NCI-H2196 treated with DMSO at 0.1 percent for 48 hours (cell line): ENCODE results near the gene ATP1B1.
"Not testable (repeated sequence)": the region's sequence is repeated elsewhere in the genome, so short reads cannot be mapped to it uniquely, and the experiment has no call there.

Source experiments
- DNase-seq: peaks from one replicate; lab custom pipeline; 2025; ENCODE audit not compliant: unreplicated experiment; lab: John Stamatoyannopoulos, UW

The ATP1B1 gene

DNA sequence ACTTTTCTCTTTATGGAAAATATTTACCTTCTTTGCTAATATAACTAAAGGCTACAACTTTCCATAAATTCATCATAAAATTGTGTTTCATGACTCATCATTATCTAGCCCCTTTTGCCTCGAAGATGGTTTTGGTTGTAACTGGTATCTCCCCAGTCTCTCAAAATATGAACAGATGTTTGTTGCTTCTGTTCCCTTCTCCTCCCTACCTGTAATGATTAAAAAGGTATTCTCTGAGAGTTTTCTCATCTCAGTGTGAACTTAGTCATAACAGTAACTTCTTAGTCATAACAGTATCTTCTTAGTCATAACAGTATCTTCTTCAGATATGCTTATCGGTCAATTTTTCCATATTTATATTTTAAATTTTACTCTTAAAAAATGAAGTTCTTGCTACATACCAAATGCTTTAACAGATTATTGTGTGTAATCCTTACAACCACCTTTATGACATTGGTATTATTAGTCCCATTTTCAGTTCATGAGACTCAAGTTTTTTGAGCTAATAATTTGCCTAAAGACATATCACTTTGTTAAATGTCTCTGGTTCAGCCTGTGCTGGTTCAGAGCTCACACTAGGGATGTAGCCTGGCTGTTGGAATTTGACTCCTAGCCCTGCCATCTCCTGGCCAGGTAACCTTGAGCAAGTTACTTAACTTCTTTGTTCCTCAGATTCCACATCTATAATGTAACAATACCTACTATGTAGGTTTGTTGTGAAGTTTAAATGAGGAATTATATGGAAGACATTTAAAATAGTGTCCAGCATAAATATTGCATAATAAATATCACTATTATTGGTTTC lies 32.6 kb downstream of the ATP1B1 start:
- DNase-seq = no peak

DNA sequence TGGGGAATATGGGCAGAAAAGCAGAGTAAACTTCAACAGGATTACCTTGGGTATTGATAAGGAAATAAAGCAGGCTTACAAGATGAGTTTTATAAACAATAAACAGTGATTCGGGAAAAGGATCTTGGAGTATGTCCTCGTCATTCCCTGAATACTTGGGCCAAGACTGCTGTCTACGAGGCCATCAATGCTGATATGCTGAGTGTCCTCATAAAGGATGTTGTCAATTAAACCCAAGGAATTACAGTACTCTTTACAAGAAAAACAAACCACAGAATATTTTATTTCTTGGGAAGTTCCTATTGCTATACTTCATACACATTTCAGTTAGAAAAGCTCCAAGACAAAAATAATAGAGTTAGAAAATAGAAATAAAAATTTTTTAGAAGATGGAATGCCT lies 34.9 kb downstream of the ATP1B1 start:
- DNase-seq = no peak

GRCh38 chr1:169142129-169142528 lies 35.6 kb downstream of the ATP1B1 start:
- DNase-seq = no peak

DNA sequence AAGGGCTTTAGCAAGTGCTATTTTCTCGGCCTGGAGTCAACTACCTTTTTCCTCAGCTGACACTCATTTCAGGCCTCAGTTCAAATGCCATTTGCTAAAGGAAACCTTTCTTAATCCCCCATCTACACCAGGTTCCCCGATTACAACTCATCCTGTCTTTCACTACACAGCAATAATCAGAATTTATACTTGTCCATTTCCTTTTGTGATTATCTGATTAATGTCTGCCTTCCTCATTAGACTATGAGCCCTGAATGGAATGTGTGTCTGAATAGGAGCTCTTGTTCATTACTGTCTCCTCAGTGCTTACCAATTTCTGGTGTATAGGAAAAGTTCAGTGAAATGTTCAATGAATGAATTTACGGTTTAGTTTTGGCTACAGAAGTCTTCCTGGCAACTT lies 36.9 kb downstream of the ATP1B1 start:
- no peak for DNase-seq

DNA sequence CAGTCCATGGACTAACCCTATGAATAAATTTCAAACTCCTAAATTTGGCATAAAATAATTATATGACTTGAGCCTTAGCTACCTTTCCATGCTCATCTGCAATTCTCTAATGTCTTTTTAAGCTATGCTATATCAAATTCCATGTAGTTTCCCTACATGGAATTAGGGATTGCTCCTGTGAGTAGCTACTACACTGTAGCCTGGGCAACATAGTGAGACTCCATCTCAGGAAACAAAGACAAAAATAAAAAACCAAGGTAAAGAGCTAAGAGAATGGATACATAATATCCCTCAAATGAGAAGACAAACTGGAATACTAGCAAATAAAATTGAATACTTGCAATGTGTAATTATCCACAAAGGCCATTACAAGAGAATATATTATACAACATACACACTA lies 37.5 kb downstream of the ATP1B1 start:
- no peak for DNase-seq

- no peak for DNase-seq
These were observed 38.6 kb downstream of the ATP1B1 start for GRCh38 chr1:169144941-169145626.

DNA sequence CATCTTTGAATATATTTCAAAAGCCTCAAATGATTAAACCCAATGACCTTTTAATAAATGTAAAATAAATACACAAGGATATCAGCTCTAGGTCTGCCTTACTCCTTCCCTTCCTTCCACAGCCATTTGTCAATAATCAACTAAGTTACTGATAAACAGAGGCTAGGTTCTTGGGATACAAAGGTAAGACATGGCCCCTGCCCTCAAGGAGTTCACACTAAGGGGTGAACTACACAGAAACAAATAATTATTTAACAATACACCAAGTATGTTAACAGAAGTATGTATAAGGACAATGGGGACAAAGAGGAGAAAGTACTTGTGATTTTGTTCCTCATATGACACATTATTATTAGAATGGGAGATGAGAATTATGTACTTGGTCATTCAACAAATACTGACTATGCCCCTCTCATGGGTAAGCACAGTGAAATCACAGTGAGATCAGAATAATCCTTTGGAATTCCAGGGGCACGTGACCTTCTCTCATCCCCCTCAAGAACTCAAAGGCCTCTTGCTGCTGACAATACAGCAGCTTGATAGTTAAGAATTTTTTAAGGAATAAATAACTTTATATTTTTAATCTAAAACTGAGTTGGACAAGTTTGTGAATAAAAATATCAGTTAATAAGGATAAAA lies 40.2 kb downstream of the ATP1B1 start:
- DNase-seq = no peak

DNA sequence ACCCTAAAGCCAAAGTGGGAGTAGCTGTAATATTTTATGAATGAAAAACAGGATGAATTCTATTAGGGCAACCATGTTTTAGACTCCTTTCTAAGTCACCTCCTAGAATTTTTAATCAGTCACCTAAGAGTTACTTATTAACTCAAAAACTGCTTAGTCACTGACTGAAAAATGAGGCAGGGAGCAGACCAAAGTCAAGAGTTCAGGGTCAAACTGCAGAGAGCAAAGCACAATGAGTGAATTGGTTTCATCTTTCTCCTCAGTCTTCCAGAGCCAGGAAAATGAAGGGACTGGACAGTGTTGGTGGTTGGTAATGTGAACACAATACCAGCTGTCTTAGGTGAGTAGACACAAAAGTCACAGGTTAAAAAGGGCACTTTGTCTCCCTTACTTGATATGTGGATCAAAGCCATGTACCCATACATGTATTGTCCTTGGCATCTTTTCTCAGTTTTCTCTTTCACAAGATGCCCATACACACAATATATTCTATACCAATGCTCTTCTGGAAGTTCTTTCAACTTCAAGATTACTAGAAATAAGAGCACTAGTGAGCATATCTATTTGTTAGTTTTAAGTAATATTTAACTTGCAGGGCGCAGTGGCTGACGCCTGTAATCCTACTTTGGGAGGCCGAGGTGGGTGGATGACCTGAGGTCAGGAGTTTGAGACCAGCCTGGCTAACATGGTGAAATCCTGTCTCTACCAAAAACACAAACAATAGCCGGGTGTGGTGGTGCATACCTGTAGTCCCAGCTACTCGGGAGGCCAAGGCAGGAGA lies 42.2 kb downstream of the ATP1B1 start:
- DNase-seq = no peak

DNA sequence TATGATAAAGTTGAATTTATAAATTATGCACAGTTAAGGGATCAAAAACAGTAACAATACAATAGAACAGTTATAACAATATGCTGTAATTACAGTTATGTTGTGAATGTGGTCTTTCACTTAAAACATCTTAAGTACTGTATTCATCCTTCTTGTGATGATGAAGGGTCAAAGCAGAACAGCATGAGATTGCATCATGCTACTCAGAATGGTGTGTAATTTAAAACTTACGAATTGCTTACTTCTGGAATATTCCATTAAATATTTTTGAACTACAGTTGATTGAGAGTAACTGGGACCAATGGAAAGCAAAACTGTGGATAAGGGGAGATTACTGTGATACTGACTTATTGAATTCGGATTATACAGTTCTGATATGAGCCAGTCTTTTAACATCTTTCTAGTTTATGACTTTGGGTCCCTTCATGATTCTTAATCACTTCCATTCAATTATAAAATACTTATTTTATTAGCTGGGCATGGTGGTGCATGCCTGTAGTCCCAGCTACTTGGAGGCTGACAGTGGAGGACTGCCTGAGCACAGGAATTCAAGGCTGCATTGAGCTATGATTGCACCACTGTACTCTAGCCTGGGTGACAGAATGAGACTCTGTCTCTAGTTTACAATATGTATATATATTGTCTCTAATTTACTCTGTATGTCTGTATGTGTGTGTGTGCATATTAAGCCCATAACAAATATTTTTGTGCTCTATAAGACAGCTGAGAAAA lies 43.2 kb downstream of the ATP1B1 start:
- no peak for DNase-seq

- no peak for DNase-seq
These were observed 44.3 kb downstream of the ATP1B1 start for GRCh38 chr1:169150641-169151337.

DNA sequence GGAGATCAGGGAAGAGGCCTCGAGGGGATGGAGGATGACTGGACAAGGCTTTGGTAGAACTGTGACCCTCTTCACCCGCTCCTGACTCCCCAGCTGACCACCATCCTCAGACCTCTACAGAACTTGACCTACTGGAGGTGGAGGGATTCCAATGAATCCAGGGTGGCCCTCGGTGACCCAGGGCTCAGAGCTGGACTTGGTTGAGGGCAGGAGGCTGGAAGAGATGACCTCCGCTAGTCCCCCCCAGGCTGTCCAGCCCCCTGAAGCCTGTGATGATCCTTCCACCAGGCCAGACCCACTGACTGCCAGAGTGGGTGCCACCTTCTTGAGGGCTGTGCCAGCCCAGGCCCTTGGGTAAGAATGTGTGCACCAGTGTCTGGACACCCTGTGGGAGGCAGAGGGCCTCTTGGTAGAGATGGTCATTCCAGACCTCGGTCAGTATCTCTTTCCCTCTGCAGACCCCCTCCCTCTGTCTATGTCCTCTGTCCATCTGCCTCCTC lies 44.9 kb downstream of the ATP1B1 start:
- no peak for DNase-seq

- no peak for DNase-seq
These were observed 49.2 kb downstream of the ATP1B1 start for GRCh38 chr1:169155675-169156074.

DNA sequence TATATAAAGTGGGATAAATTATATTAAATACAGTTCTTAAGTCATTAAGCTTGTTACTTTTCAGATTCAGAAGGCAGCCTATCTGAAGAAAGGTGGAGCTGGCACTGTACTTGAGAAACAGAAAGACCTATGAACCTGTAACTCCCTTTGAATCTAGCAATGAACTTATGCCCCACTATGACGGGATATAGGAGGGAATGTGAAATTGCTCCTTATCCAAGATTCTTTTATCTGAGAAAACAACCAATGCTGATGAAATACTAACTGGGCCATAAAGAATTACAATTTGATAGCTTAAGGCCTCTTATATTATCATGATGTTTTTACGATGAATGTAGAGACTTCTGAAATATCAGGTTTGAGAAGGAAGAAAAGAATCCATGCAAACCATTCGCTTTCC lies 50.1 kb downstream of the ATP1B1 start:
- no peak for DNase-seq

DNA sequence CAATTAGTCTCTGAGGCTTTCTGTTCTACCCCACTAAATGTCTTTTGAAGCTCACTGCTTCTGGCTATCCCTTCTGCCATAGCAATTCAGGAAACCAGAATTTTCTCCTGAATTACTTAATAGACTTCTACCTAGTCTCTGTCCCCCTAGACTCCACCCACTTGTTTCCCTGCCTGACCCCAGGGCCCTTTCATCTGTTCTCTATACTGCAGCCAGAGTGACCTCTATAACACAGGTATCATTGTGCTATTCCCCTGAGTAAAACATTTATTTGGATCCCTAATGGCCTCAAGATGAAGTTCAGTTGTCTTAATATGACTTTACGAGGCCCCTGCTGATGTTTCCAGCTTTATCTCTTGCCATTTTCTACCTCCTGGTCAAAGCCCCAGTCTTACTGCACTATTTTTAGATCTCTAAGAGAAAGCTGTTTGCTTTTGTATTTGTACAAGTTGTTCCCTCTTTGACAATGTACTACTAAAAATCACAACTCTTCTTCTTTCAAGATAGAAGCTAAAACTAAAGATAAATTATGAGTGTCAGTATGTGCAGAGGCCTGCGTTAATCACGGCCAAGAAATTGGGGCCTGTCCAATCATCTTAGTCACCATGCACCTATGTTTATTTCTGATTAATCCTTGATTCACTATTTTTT lies 54.5 kb downstream of the ATP1B1 start:
- DNase-seq = no peak

DNA sequence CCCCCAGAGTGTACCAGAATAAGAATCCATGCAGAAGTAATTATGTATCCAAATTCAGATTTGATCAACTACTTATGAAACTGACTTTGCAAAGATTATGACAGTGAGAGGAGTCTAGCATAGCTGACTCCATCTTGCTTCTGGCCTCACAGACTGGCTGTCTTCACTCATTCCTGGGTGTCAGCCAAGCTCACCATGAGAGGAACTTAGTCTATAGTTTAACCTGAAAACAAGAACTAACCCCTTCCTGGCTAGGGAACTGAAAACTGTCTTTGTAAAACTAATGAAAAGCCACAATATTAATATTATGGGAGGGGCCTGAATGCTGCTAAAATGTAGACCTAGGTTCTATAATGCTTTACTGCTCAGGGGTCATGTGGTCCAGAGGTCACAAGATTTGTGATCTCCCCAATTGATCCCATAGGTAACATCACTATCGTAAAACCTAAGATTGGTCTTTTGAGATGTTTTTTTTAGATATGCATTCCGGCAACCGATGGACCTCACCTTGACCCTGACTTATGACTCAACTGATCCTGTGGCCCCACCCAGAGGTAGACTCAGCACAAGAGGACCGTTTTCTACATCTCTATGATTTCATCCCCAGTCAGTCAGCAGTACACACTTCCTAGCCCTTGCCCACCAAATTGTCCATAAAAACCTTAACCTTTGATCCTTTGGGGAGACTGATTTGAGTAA lies 55.2 kb downstream of the ATP1B1 start:
- no peak for DNase-seq

DNA sequence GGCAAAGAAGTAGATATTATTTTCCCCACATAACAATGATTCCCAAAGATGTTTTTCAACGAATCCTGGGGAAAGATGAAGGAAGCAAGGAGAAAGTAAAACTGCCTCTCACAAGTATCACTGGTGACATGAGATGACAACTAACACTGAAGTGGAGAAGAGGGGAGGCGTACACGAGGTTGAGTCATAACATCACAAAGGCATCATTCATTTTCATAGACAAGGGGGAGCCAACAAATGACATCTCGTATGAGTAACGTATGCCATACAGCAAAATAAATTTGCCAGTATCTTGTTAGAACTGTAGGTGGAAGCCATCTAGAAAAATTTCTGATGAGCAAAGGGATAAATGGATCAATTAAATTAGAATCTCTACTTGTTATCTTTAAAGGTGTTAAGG lies 56.6 kb downstream of the ATP1B1 start:
- DNase-seq = no peak

DNA sequence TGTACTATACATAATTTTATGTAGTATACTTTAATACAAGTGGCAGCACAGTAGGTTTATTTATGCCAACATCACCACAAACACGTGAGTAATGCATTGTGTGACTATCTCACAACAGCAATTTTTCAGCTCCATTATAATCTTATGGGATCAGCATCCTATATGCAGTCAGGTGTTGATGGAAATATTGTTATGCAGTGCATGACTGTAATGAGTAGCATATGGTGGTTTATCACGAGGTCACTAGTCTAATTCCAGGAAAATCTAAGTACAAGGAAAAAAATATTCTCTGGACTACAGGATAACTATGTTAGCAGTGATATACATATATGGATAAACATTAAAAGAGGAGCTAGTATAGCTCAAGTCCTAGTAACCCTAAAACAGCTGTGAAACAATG lies 69.0 kb downstream of the ATP1B1 start:
- DNase-seq = no peak

- DNase-seq = not testable (repeated sequence)
These were observed 72.9 kb downstream of the ATP1B1 start for GRCh38 chr1:169179431-169179830.

GRCh38 chr1:169180174-169180573 lies 73.7 kb downstream of the ATP1B1 start:
- no peak for DNase-seq
